ENCODE measurements around the gene TBC1D20. TPM values are rescaled to one million over a fixed set of nuclear protein-coding genes. Genes with fewer than 3 reads are reported as not detected.

TBC1D20 gene
- total RNA-seq, 1 experiment from 2014 or later = 32.3 TPM

DNA sequence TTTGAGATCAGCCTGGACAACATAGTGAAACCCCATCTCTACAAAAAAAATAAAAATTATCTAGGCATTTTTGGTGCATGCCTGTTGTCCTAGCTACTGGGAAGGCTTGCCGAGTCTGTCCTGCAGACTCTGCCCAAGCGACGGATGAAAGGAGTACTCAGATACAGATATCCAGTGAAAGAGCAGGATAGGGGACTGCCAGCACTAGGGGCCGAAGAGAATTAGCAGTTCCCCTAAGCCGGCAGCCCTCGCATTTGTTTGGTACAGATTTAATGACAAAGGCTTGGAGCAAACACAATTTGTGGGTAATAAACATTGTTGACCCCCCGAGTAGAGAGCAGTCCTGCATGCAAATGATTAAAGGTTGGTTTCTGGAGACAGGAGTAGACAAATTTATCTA is 5.4 kb upstream of the TBC1D20 start:
- no peak for DNase-seq (ENCODE audit: low read depth, low spot score)
- TF ChIP-seq ZFX (IDR thresholded peaks at IDR 0.05) (no peak), EZH2 (IDR thresholded peaks at IDR 0.05) (no peak), RAD21 (IDR thresholded peaks at IDR 0.05; ENCODE audit: low read depth) (no peak), CBX3 (IDR thresholded peaks at IDR 0.05; ENCODE audit: low read depth) (no peak), ZBTB33 (IDR thresholded peaks at IDR 0.05; ENCODE audit: extremely low read depth, insufficient replicate concordance, low read length) (no peak), ZNF274 (IDR thresholded peaks at IDR 0.05; ENCODE audit: low read depth, low read length) (no peak), ELF1 (IDR thresholded peaks at IDR 0.05; ENCODE audit: borderline replicate concordance, low read depth) (no peak), YY1 (IDR thresholded peaks at IDR 0.05; ENCODE audit: extremely low read depth, insufficient replicate concordance, low read depth, low read length) (no peak), SIN3A (IDR thresholded peaks at IDR 0.05; ENCODE audit: low read depth) (no peak), CEBPB (IDR thresholded peaks at IDR 0.05; ENCODE audit: low read depth) (no peak), SP1 (IDR thresholded peaks at IDR 0.05; ENCODE audit: low read depth) (no peak), JUND (IDR thresholded peaks at IDR 0.05) (no peak), TCF7L2 (IDR thresholded peaks at IDR 0.05; ENCODE audit: borderline replicate concordance, extremely low read depth, insufficient read depth, insufficient read length) (no peak), SRF (IDR thresholded peaks at IDR 0.05; ENCODE audit: low read depth) (no peak), CTCF (IDR thresholded peaks at IDR 0.05 in 2 of 3, conservative IDR thresholded peaks at IDR 0.05 in 1 of 3; ENCODE audit: borderline replicate concordance in 1 of 3, insufficient read depth in 1 of 3, low read depth in 2 of 3, low read length in 2 of 3) (no peak), EZH2phosphoT487 (IDR thresholded peaks at IDR 0.05; ENCODE audit: borderline replicate concordance) (no peak), POLR2A (IDR thresholded peaks at IDR 0.05; ENCODE audit: borderline replicate concordance, extremely low read depth, insufficient read depth, insufficient read length) (no peak), FOSL1 (IDR thresholded peaks at IDR 0.05; ENCODE audit: low read depth) (no peak)
- TF ChIP-seq, protein P1, sequence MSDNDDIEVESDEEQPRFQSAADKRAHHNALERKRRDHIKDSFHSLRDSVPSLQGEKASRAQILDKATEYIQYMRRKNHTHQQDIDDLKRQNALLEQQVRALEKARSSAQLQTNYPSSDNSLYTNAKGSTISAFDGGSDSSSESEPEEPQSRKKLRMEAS (IDR thresholded peaks at IDR 0.05) = no peak
- TF ChIP-seq, protein P2, sequence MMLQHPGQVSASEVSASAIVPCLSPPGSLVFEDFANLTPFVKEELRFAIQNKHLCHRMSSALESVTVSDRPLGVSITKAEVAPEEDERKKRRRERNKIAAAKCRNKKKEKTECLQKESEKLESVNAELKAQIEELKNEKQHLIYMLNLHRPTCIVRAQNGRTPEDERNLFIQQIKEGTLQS (IDR thresholded peaks at IDR 0.05) = no peak
- H3K9me2 ChIP-seq (ENCODE audit: insufficient read depth) = no peaks in the 10 kb centered on the region
- H3K4me2 ChIP-seq (ENCODE audit: low read length) = no peak overlapping the region
- no peaks in the 10 kb centered on the region for H3K36me3 ChIP-seq (ENCODE audit: control insufficient read depth in 1 of 2, insufficient read depth in 2 of 2, low read length in 2 of 2)
- BruUV-seq (replicated peaks) = no TSS peak
- ChIA-PET CTCF (no interaction called here), RAD21 (ENCODE audit: low non-redundant PET in 1 of 2, low total read pairs in 2 of 2, uncharacterized antibody in 2 of 2, unreplicated experiment in 2 of 2) (no interaction called here), POLR2A (no interaction called here)
- no peaks in the 10 kb centered on the region for H3K27me3 ChIP-seq (ENCODE audit: insufficient read depth, low read length)
- H3K4me1 ChIP-seq (ENCODE audit: control insufficient read depth in 1 of 2, insufficient read depth in 2 of 2, low read length in 2 of 2) = peaks cover 3 to 5% of the 10 kb centered on the region in 2 experiments; a peak in 3 of 4 replicates
- H3K4me3 ChIP-seq (replicated peaks in 1 of 2; ENCODE audit: low read depth in 1 of 2, low read length in 2 of 2) = no peak overlapping the region
- no peak overlapping the region for H2AFZ ChIP-seq (ENCODE audit: low read depth, low read length, poor library complexity, severe bottlenecking)
- no peaks in the 10 kb centered on the region for H4K20me1 ChIP-seq (ENCODE audit: insufficient read depth)
- no peak for ATAC-seq
- H3K9me3 ChIP-seq (ENCODE audit: control insufficient read depth in 1 of 2, insufficient read depth in 1 of 2, low read depth in 1 of 2, low read length in 2 of 2) = no peaks in the 10 kb centered on the region
- intact Hi-C loops (cut with micrococcal nuclease) = no loop called here
- H3K79me2 ChIP-seq (ENCODE audit: insufficient read depth, low read length) = no peaks in the 10 kb centered on the region
- no peak overlapping the region for H3K27ac ChIP-seq (ENCODE audit: low read depth, low read length)
- H3K9ac ChIP-seq (ENCODE audit: low read length) = no peak overlapping the region
